Measurements from ENCODE around the gene ABCC3.
"Not testable (repeated sequence)": the region's sequence is repeated elsewhere in the genome, so short reads cannot be mapped to it uniquely, and the experiment has no call there.

DNA sequence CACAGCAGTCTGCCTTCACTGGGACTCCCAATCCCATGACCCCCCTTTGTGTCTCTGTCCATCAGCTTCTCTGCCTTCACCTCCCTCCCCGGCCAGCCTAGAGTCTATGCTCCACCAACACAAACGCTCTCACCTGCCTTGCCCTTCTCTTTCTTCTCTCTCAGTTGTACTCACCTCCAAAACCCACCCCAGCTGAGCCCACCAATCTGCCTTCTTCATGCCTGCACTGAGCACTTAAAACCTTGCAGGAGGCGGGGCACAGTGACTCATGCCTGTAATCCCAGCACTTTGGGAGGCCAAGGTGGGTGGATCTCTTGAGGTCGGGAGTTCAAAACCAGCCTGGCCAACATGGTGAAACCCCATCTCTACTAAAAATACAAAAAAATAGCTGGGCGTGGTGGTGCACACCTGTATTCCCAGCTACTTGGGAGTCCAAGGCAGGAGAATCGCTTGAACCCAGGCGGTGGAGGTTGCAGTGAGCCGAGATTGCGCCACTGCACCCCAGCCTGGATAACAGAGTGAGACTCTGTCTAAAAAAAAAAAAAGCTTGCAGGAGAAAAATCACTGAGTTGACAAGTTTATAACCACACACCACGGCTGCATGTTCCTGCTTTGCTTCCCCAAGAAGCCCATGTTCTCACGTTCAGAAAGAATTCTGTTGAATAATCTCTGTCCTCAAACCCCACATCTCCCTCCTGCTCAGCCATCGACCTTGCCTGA is 46.0 kb downstream of the ABCC3 start:
- not testable (repeated sequence) for TF ChIP-seq EZH2 (IDR thresholded peaks at IDR 0.05); POLR2A (IDR thresholded peaks at IDR 0.05; ENCODE audit: borderline replicate concordance, extremely low read depth, insufficient read depth, insufficient read length)
